HCT116 (cell line): ENCODE results near the gene THRB.

Source experiments
- CEBPB ChIP-seq: IDR thresholded peaks from 2 replicates; pipeline ENCODE4 v1.6.1; 2012; ENCODE audit warnings: low read depth
- EGR1 ChIP-seq: IDR thresholded peaks from 2 replicates; pipeline ENCODE4 v1.6.1; 2012; ENCODE audit warnings: low read depth
- EZH2 ChIP-seq: fragments of 200-600 bp; sonication (generic); IDR thresholded peaks from 2 replicates; pipeline ENCODE4 v1.6.1; 2017; ENCODE audit warnings: antibody characterized with exemption, mixed run types
- EZH2phosphoT487 ChIP-seq: fragments of 200-600 bp; IDR thresholded peaks from 2 replicates; pipeline ENCODE4 v1.6.1; 2018; ENCODE audit warnings: antibody characterized with exemption, borderline replicate concordance
- MAX ChIP-seq: IDR thresholded peaks from 2 replicates; pipeline ENCODE4 v1.6.1; 2012
- POLR2A ChIP-seq: IDR thresholded peaks from 2 replicates; pipeline ENCODE4 v1.7.0; 2011; ENCODE audit warnings: borderline replicate concordance; ENCODE audit not compliant: insufficient read depth, insufficient read length; ENCODE audit errors: extremely low read depth
- POLR2AphosphoS5 ChIP-seq: IDR thresholded peaks from 2 replicates; pipeline ENCODE4 v1.6.1; 2011; ENCODE audit warnings: mild to moderate bottlenecking, low read depth, low read length, moderate library complexity
- REST ChIP-seq: IDR thresholded peaks from 2 replicates; pipeline ENCODE4 v1.6.1; 2012; ENCODE audit warnings: low read depth
- SIN3A ChIP-seq: IDR thresholded peaks from 2 replicates; pipeline ENCODE4 v1.6.1; 2012; ENCODE audit warnings: low read depth
- SP1 ChIP-seq: IDR thresholded peaks from 2 replicates; pipeline ENCODE4 v1.6.1; 2012; ENCODE audit warnings: low read depth
- TF ChIP-seq, protein P1 (sequence below), 3 experiments: fragments of 200-600 bp in 1 of 3; sonication (generic) in 1 of 3; IDR thresholded peaks in 2 of 3; conservative IDR thresholded peaks in 1 of 3; 2 replicates each; pipeline ENCODE4 v1.5.1; 2012 to 2017; ENCODE audit warnings: low read depth in 2 of 3, low read length in 2 of 3, antibody characterized with exemption in 1 of 3, borderline replicate concordance in 1 of 3, control low read depth in 1 of 3, mild to moderate bottlenecking in 1 of 3, mixed read lengths in 1 of 3, mixed run types in 1 of 3, moderate library complexity in 1 of 3; ENCODE audit not compliant: insufficient read depth in 1 of 3

GRCh38 chr3:24343084-24343783 lies 151.4 kb downstream of the THRB start:
- TF ChIP-seq POLR2A (no peak), SIN3A (no peak), MAX (no peak), EZH2 (no peak), POLR2AphosphoS5 (no peak), CEBPB (no peak), EGR1 (no peak), REST (no peak), SP1 (no peak), EZH2phosphoT487 (no peak)
- TF ChIP-seq, protein P1, sequence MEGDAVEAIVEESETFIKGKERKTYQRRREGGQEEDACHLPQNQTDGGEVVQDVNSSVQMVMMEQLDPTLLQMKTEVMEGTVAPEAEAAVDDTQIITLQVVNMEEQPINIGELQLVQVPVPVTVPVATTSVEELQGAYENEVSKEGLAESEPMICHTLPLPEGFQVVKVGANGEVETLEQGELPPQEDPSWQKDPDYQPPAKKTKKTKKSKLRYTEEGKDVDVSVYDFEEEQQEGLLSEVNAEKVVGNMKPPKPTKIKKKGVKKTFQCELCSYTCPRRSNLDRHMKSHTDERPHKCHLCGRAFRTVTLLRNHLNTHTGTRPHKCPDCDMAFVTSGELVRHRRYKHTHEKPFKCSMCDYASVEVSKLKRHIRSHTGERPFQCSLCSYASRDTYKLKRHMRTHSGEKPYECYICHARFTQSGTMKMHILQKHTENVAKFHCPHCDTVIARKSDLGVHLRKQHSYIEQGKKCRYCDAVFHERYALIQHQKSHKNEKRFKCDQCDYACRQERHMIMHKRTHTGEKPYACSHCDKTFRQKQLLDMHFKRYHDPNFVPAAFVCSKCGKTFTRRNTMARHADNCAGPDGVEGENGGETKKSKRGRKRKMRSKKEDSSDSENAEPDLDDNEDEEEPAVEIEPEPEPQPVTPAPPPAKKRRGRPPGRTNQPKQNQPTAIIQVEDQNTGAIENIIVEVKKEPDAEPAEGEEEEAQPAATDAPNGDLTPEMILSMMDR (IDR thresholded peaks at IDR 0.05 in 2 of 3, conservative IDR thresholded peaks at IDR 0.05 in 1 of 3; ENCODE audit: borderline replicate concordance in 1 of 3, insufficient read depth in 1 of 3, low read depth in 2 of 3, low read length in 2 of 3) = no peak
